Measurements from ENCODE around the gene GPX3.

Gene GPX3

DNA sequence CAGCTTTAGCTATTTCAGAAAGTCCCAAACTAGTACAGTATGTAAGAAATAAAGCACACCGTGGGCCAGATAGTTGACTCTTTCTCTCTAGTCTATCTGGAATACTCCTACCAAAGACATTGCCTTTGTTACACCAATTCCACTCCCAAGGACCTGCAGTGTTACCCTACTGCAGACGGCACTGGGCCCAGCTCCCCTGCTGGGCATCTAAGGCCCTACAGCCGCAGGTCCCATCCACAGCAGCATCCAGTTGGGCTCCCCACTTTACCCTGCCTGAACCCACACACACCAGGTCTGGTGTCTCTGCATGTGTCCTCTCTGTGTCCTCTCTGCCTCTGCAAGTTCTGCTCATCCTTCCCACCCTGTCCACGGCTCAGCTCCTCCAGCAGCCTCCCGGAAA is 37.9 kb downstream of the GPX3 start:
- no peak for DNase-seq (ENCODE audit: low spot score)

DNA sequence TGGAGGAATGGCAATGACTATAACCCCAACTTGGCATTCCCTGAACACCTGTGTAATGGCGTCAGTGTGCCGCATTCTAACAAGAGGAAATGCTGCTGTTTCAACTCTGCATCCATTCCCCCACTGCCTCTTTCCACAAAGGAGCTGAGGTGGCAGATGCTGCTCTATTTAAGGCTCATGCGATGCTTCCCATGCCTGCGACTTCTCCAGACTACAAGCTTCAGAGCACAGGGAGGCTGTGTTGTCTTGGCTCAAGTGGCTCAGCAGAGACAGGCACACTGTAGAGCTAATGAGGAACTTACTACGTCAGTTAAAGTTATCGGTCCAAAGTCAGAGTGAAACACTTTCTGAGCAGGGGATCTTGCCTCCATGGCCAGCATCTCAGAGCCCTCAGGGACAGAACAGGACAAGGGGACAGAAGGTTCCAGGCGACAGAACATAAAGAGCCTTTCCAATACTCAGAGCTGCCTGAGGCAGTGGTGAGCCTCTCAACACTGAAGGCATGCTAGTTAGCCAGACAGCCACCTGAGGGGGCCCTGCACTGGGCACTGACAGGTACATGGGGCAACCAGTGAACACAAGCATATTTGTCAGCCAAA is 38.6 kb downstream of the GPX3 start:
- no peak for DNase-seq (ENCODE audit: low spot score)

DNA sequence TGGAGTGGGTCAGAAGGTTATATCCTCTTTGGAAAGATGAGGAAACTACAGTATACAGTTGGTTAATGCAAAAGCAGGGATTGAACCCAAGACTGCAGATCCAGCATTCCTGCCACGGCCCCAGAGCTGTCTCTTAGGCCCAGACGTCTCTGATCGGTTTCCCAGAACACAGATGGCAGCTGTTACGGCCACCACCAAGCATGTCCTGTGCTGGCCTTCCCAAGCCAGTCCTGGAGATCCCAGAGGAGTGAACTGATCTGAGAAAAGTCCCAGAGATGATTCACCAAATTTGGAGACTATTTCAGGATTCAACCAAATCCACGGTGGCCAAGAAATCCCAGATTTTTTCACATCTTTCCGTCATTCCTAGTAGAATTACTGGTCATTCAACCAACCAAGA is 40.4 kb downstream of the GPX3 start:
- DNase-seq (ENCODE audit: low spot score) = no peak

DNA sequence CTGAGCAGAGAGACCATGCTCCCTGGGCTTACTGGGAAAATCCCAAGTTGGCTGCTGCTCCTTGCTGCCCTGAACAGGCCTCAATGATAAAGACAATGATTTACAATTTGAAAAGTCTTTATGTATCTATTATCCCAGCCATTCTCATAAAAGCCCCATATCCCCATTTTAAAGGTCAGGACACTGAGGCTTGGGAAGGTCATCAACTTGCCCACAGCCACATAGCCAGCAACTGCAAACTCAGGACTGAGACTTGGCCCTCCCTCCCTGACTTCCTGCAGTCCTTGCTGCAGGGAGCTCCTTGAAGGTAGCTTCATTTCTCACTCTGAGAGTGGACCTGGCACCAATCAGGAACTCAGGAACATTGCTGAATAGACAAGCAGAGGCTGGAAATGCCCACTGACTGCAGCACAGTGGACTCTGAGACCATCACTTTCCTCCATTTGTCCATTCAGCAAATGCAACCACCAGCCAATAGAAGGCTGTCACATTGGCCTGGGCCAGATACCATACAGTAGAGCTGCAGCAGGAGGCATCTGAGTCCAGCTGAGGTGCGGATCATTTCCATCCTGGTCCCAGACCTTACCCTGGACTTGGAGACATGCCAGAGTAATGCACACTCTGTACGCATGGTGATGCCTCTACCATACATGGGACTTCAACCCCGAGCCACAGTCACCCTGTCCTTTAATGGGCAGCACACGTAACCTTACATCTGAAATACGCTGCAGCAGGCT is 42.2 kb downstream of the GPX3 start:
- DNase-seq (ENCODE audit: low spot score) = no peak

DNA sequence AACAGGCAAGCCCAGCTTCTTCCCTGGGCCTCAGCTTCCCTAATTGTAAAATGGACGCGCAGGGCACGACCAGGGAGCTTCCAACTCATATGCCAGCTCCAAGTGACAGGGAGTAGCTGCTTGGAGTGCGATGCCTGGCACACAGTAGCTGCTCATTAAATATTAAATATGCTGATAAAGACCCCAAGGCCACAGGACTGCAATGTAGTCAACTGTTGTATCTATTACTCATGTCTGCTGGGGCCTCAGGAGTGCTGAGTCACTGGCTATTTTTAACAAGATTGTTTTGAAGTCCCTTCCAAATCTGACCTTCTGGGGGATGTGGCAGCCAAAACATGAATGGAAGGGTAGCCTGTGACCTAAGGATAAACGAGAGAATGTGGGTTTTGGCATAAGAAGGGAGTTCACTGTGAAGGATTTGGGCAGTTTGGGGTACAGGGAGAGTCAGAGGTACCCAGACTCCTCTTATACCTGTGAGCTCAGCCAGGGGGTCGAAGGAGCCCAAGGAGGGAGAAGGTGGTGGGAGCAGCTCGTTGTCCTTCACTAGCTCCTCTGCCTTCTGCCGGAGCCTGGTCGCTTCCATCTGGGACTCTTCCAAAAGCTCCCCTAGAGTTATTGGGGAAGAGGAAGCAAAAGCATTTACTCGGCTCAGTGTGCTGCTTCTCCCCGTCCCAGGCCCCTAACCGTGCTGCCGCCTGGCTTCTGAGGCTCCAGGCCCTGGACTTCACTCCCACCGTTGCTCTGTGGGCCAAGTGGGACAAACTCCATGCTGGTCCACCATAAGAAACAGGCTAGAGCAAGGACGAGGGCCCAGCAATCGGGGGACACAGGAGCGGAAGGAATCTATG is 43.0 kb downstream of the GPX3 start:
- peak; percentile 66 for DNase-seq (ENCODE audit: low spot score)

DNA sequence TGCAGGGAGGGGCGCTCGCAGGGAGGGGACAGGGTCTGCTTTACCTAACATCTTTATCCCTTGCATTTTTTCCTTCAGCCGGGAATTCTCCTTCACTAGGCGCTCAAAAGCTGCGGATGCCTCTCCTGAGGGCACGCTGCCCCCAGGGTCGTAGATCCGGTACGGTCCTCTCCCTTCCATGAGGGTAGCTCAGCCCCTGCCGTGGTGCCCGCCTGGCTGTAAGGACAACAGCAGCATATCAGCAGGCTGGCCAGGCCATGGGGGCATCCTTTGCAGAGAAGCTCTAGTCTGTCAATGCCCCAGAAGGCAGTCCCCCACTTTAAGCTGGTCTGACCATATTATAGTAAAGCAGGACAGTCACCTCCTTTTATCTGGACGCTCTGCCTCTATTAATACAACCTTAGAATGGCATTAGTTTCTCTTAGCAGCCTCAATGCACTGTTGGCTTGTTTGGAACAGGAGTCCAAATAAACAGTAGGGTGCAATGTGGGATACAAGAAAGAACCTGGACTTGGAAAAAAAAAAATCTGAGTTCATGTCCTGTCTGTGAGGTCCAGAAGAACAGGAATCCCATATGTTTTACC is 44.6 kb downstream of the GPX3 start:
- DNase-seq (ENCODE audit: low spot score) = no peak

DNA sequence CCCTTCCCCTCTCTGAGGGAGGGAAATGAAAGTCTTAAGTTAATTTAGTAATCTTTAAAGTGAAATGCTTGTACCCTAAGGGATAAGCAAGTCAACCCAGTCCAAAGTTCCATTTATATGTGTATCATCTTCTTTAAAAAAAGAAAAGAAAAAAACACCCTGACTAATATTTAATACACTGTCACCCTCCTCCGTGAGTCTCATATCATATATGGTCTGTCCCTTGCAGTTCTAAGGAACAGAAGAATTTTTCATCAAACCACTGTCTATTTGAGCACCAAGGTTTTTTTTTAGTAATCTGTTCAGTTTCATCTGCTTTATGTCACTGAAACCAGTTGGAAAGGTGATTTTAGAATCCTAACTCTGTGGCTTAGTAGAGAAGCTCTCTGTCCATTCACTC is 45.2 kb downstream of the GPX3 start:
- no peak for DNase-seq (ENCODE audit: low spot score)

DNA sequence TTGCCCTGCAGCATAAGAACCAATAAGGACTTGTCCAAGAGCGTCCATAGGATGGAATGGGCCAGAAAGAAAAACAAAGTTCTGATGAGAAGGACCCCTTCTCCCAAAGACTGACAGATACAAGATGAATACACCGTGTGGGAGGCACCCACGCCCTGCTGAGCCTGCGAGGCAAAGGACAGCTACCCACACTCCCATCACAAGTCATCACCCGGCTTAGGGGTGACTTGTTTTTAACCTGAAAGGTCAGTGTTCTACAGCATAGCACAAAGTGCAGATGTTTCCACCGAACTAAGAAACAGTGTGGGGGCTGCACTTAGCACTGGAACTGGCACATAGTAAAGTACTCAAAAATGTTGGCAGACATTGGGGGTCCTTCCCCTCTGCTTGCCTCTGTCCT is 46.5 kb downstream of the GPX3 start:
- no peak for DNase-seq (ENCODE audit: low spot score)

DNA sequence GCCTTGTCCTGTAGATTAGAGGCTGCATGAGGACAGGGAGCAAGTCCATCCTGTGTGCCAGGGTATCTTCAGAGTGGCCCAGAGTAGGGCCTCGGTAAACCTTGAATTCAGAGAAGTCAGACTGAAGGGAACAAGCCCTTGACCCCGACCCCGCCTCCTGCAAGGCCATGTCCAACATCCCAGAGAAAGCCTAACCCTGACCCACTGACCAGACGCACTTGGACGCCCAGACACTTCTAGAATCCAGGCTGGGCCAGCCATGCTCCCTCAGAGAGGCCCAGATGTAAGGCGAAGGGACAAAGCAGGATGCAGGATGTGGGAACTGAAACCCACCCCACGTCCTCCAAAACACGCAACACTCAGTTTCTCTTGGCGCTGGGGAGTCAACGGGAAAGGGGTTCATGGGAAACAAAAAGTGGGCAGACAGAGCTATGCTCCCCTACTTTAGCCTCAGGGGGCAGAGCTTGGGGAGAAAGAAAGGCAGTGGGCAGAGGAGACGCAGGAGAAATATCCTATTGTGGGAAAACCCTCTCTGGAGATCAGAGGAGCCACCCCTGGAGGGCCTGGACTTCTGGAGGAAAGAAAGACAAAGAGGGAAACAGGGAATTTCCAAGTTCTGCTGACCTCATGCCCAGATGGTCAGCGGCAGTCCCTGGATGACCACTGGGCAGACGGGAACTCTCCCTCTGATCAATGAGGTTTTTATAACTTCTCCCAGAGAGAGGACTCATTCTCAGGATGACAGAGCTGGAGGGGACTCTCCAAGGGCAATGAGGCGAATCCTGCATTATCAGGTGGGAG is 47.4 kb downstream of the GPX3 start:
- no peak for DNase-seq (ENCODE audit: low spot score)

DNA sequence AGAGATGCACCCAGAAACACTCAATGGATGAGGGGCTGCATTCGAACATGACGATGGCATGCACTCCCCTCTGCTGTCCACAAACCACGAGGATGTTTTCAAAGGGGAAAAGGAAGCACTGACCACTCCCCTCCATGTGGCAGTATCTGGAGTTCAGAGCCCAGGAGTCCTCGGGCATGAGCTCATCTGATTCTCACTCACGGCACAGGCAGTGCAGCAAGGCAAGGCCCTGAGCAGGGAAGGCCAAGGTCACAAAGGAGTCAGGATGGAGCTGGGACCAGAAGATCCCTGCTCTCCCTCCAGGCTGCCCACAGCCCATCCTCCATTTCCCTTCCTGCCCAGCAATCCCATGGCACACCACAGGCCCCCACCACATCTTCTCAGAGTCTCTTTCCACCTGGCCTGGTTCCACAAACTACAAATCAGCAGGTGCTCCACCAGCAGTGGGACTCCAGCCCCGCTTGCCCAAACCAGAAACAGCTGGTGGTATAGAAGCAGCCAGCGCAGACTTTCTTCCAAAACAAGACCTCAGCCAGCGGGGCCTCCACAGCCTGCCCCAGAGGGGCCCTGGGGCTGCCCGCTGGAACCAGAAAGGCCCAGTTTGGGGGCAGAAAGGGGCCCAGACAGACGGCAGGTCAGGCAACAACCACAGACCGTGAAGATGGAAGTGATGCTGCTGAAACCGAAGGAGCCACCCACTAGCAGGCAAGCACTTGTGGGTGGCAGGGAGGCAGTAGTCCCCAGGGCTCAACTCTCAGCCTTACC is 48.2 kb downstream of the GPX3 start:
- DNase-seq (ENCODE audit: low spot score) = no peak

DNA sequence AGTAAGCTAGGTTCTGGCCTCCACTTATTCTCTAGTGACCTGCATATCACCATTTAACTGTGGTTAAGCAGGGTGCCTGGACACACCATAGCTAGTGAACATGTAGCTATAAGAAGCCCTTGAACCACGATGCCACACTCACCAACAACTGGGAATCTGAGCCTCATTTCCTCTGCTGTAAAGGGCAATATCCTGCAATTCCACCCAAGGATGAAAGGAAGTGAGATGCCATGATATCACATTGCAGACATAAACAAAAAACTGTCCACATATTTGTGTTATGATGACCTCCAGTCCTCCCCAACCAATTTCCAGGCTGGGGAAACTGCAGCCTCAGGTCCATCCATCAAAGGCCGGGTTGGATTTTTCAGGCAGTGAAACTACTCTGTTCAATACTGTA is 50.1 kb downstream of the GPX3 start:
- DNase-seq (ENCODE audit: low spot score) = no peak

DNA sequence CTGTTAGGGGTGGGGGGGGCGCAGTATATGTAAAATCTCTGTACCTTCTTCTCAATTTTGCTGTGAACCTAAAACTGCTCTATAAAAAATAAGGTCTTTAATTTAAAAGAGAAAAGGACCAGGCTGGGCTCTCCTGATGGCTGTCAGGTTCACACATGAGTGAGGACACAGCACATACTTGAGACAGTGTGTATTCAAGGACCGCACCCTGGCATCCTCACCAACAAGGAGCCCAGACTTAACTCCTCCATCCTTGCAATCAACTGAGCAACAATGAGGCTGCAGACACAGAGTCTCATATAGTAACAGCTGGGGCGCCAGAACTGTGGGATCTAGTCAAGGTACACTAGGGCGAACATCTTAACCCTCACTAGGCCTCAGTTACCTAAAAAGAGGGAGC is 50.6 kb downstream of the GPX3 start:
- no peak for DNase-seq (ENCODE audit: low spot score)

DNA sequence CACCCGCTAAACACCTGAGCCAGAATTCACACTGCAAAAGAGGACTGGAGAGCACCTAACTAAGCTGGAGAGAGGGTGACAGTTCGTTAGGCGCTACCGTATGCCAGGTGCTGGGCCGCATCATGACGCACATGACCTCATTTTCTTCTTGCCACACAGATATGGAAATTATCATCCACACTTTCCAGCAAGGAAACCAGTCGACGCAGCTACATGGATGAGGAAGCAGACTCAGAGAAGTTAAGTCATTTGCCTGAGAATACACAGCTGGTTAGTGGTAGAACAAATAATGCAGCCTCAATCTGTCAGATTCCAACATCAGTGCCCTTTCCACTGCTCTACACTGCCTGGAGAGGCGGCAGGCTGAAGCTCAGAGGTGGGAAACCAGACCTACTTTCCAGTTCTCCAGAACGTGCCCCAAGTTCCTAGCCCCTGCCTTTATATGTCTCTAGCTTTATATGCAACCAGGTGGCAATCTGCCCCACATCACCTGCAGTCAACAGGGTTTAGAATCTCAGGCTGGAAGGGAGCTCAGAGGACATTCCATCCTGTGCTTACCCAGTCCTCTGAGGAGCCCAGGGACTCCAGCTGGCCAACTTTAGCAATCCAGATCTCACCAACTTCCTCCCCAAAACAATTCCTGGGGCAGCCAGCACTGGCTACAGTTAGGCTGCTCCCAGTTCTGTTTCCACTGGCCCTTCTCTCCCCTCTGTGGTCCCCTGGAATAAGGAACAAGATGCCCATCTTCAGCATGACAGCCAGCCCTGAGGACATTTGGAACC is 51.6 kb downstream of the GPX3 start:
- no peak for DNase-seq (ENCODE audit: low spot score)

DNA sequence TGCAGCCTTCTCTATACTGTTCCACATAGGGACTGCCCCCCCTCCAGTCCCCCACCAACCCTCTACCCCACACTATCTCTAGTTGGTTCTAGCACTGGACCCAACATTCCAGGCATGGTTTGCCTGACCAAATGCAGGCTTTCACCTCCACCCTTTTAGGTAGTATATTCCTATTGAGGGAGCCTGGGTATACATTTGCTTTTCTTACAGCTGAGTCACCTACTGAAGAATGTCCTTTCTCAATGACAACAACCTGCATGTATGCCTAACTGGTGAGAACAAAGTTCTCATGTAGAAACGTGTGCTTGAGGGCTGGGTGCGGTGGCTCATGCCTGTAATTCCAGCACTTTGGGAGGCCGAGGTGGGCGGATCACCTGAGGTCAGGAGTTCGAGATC is 52.2 kb downstream of the GPX3 start:
- DNase-seq (ENCODE audit: low spot score) = no peak

DNA sequence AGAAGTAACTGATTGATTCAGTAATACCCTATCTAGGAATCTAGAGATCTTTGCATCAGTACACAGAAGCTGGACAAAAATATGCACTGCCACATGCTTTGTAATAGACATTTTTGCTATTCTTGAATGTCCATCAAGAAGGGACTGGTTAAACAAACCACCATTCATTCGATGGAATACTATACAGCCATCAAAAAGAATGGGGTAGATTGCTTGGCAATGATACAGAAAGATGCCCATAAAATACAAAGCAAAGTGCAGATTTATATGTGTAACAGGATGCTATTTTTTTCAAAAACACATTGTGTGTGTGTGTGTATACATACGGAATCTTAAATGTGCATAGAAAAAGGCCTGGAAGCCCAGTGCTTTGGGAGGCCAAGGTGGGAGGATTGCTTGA is 52.9 kb downstream of the GPX3 start:
- no peak for DNase-seq (ENCODE audit: low spot score)

DNA sequence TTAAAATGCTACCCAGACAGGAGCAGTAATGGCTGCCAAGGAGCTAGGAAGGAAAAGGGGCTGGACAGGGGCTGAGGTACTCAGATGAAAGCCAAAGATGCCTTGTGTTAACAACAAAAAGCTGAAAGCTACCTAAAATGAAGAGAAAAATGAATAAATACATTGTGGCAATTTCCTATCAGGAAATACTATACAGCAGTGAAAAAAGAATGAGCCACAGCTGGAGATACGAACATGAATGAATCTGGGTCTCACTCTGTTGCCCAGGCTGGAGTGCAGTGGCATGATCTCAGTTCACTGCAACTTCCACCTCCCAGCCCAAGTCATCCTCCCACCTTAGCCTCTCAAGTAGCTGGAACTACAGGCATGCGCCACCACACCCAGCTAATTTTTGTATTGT is 54.2 kb downstream of the GPX3 start:
- DNase-seq (ENCODE audit: low spot score) = no peak

DNA sequence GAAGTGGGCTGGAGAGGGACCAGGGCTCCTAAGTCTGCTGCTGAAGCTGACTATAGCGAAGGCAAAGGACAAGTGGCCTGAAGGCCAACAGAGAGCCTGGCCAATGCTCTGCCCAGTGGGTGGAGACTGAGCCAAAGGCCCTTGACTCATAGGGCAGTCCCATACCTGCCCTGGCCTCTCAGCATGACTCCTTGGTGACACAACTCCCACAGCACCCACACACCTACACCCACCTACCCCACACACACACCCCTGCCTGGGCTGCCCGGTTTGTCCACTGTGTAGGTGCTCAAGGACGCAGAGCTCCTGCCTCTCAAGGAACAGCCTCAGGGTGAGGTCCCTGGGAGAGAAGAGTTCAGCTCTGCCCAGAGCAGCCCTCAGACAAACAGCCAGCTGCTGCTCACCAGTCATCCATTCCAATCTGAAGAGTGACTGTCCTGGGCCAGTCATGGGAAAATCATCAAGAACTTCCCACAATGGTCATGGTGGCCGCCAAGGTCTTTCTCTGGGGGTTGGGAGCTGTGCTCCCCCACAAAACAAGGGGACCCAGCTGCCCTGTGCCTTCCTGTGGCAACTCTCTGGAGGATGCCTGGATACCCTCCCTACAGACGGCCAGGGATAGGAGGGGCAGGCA is 55.4 kb downstream of the GPX3 start:
- no peak for DNase-seq (ENCODE audit: low spot score)

DNA sequence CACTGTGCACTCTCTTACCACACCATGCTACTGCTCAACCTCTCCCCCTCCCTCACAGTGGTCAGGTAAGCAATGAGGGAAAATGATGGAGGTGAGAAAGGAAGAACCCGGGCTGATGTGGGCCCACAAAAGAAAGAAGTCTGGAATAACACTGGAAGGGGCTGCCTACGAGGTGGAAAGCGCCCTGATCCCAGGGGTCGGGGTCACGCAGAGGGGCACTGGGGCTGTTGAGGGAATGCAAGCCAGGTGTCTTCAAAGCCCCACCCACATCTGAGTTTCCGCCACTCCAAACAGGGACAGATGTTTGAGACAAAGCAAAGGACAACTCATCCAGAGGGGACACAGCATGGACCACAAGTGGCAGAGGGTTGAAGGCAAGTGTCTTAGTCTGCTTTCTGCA is 56.2 kb downstream of the GPX3 start:
- DNase-seq (ENCODE audit: low spot score) = no peak

DNA sequence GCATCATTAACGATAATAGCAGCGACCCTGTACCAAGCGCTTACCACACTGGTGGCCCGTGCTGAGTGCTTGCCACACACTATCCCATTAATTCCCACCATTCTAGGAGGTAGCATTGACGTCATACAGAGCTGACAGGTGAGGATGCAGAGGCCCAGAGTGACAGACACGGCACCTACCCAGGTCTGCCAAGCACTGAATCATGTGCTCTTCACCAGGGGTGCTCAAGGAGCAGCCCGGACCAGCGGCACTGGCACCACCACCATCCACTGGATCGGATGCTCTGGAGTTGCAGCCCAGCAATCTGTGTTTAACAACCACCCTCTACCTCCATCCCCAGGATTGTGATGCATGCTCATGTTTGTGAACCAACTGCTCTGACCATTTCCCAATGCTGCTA is 57.0 kb downstream of the GPX3 start:
- no peak for DNase-seq (ENCODE audit: low spot score)

DNA sequence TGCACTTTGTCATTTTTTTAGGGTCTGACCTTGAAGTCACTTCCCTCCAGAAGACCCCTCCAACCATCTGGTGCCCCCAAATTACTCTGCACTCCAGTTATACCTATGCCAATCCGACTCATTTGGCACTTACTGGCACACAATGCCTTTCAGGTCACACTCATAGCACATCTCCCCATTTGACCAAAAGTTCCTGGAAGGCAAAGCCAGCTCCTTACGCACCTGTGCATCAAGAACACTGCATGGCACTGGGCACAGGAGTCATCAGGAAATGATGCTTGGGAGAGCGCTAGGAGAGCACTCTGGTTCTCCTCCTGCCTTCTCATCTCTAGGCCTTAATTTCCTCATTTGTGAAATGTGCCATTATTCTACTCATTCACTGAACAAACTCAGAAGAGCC is 57.6 kb downstream of the GPX3 start:
- no peak for DNase-seq (ENCODE audit: low spot score)

All from hematopoietic multipotent progenitor cell treated with erythropoietin and hydrocortisone succinate and interleukin-3 and kit ligand, for 17 days (in vitro differentiated cells).